SH-SY5Y (cell line): ENCODE data around the gene EDRF1.

Experiments used
- GATA2 ChIP-seq: IDR thresholded peaks from 2 replicates; pipeline ENCODE4 v1.6.1; 2011; ENCODE audit warnings: mild to moderate bottlenecking, low read depth, low read length
- GATA3 ChIP-seq: IDR thresholded peaks from 2 replicates; pipeline ENCODE4 v1.6.1; 2011; ENCODE audit warnings: low read depth, mild to moderate bottlenecking, low read length, moderate library complexity

GRCh38 chr10:125693524-125693847 lies 26.0 kb upstream of the EDRF1 start:
- TF ChIP-seq GATA2 (no peak), GATA3 (no peak)
